ENCODE measurements around the gene PFKFB4. TPM values are rescaled to one million over a fixed set of nuclear protein-coding genes. Genes with fewer than 3 reads are reported as not detected.

The PFKFB4 gene
- polyA plus RNA-seq, 1 donor, result 17.3 TPM

Other genes with a start within 250 kb of the PFKFB4 start
- gene SPINK8, start 223.1 kb downstream of the PFKFB4 start, polyA plus RNA-seq, result not detected
- 0.18 TPM for gene FBXW12, start 184.6 kb downstream of the PFKFB4 start, polyA plus RNA-seq
- 121 TPM for gene PLXNB1, start 126.7 kb downstream of the PFKFB4 start, polyA plus RNA-seq
- 19.0 TPM for gene CCDC51, start 116.7 kb downstream of the PFKFB4 start, polyA plus RNA-seq
- gene TMA7, start 116.5 kb downstream of the PFKFB4 start, polyA plus RNA-seq, result 283 TPM
- 6.6 TPM for gene ATRIP, start 110.1 kb downstream of the PFKFB4 start, polyA plus RNA-seq
- gene SHISA5, start 52.6 kb downstream of the PFKFB4 start, polyA plus RNA-seq, result 200 TPM
- 0.87 TPM for gene UCN2, start 7.0 kb upstream of the PFKFB4 start, polyA plus RNA-seq
- 121 TPM for gene COL7A1, start 38.5 kb upstream of the PFKFB4 start, polyA plus RNA-seq
- gene UQCRC1, start 52.8 kb upstream of the PFKFB4 start, polyA plus RNA-seq, result 259 TPM
- gene TMEM89, start 65.0 kb upstream of the PFKFB4 start, polyA plus RNA-seq, result 0.09 TPM
- 41.2 TPM for gene SLC26A6, start 78.7 kb upstream of the PFKFB4 start, polyA plus RNA-seq
- 3.9 TPM for gene CELSR3, start 106.1 kb upstream of the PFKFB4 start, polyA plus RNA-seq
- 15.2 TPM for gene NCKIPSD, start 129.1 kb upstream of the PFKFB4 start, polyA plus RNA-seq
- gene IP6K2, start 160.4 kb upstream of the PFKFB4 start, polyA plus RNA-seq, result 176 TPM